SK-N-SH (cell line): Measurements from ENCODE around the gene SMIM10L2A.

ENCODE experiments used
- EP300 ChIP-seq, 2 experiments: IDR thresholded peaks; 2 replicates each; pipeline versions ENCODE4 v1.4.0 to v1.6.1; 2012; ENCODE audit warnings: borderline replicate concordance in 1 of 2, low read depth in 1 of 2, low read length in 1 of 2
- EZH2phosphoT487 ChIP-seq: fragments of 200-600 bp; sonication (generic); IDR thresholded peaks from 2 replicates; pipeline ENCODE4 v1.6.1; 2017; ENCODE audit warnings: low read depth, mixed run types, mild to moderate bottlenecking, antibody characterized with exemption, moderate library complexity, borderline replicate concordance
- GABPA ChIP-seq: IDR thresholded peaks from 2 replicates; pipeline ENCODE4 v1.4.0; 2012; ENCODE audit warnings: low read depth, mild to moderate bottlenecking
- GATA2 ChIP-seq: sonication (generic); formaldehyde crosslinking; IDR thresholded peaks from 2 replicates; pipeline ENCODE4 v1.5.0; 2020; ENCODE audit warnings: mild to moderate bottlenecking, missing genetic modification reagents
- POLR2AphosphoS5 ChIP-seq: IDR thresholded peaks from 2 replicates; pipeline ENCODE4 v1.6.1; 2012; ENCODE audit warnings: low read depth, low read length
- RAD21 ChIP-seq: IDR thresholded peaks from 2 replicates; pipeline ENCODE4 v1.6.1; 2012; ENCODE audit warnings: mild to moderate bottlenecking, low read length
- RFX5 ChIP-seq: IDR thresholded peaks from 2 replicates; pipeline ENCODE4 v1.6.1; 2012; ENCODE audit warnings: mild to moderate bottlenecking, improper control_type of control experiment, low read length
- RXRA ChIP-seq: IDR thresholded peaks from 2 replicates; pipeline ENCODE4 v1.4.0; 2012; ENCODE audit warnings: low read depth, mild to moderate bottlenecking, borderline replicate concordance
- TEAD4 ChIP-seq: IDR thresholded peaks from 2 replicates; pipeline ENCODE4 v1.4.0; 2012; ENCODE audit warnings: mild to moderate bottlenecking, borderline replicate concordance; ENCODE audit not compliant: insufficient read depth
- USF2 ChIP-seq: fragments of 150-350 bp; IDR thresholded peaks from 2 replicates; pipeline ENCODE4 v1.6.1; 2017; ENCODE audit warnings: antibody characterized with exemption, low read length, low read depth, borderline replicate concordance
- YY1 ChIP-seq: IDR thresholded peaks from 2 replicates; pipeline ENCODE4 v1.4.0; 2012; ENCODE audit warnings: low read depth, mild to moderate bottlenecking
- TF ChIP-seq, protein P1 (sequence below): IDR thresholded peaks from 2 replicates; pipeline ENCODE4 v1.6.1; 2012; ENCODE audit warnings: mild to moderate bottlenecking, low read depth, low read length, moderate library complexity
- TF ChIP-seq, protein P2 (sequence below): fragments of 200-600 bp; sonication (generic); IDR thresholded peaks from 2 replicates; pipeline ENCODE4 v1.6.1; 2017; ENCODE audit warnings: antibody characterized with exemption, mild to moderate bottlenecking, moderate library complexity
- TF ChIP-seq, protein P3 (sequence below): IDR thresholded peaks from 2 replicates; pipeline ENCODE4 v1.4.0; 2012; ENCODE audit warnings: low read depth

DNA sequence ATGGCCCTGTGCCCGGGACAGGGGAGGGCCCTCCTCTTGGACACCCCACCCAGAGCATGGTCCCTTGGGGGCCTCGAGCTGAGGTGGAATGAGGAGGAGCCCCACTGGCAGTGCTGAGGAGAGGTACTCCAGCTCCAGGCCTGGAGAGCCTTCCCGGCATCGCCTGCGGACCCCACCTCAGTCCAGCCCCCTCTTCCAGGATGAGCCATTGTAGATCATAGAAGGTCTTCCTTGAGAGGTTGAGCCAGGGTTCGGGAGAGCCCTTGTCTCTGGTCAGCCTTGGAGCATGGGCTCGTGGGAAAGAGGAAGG, 16.9 kb downstream of the SMIM10L2A start:
- TF ChIP-seq POLR2AphosphoS5 = no peak
- TF ChIP-seq USF2 = no peak
- TF ChIP-seq, protein P1, sequence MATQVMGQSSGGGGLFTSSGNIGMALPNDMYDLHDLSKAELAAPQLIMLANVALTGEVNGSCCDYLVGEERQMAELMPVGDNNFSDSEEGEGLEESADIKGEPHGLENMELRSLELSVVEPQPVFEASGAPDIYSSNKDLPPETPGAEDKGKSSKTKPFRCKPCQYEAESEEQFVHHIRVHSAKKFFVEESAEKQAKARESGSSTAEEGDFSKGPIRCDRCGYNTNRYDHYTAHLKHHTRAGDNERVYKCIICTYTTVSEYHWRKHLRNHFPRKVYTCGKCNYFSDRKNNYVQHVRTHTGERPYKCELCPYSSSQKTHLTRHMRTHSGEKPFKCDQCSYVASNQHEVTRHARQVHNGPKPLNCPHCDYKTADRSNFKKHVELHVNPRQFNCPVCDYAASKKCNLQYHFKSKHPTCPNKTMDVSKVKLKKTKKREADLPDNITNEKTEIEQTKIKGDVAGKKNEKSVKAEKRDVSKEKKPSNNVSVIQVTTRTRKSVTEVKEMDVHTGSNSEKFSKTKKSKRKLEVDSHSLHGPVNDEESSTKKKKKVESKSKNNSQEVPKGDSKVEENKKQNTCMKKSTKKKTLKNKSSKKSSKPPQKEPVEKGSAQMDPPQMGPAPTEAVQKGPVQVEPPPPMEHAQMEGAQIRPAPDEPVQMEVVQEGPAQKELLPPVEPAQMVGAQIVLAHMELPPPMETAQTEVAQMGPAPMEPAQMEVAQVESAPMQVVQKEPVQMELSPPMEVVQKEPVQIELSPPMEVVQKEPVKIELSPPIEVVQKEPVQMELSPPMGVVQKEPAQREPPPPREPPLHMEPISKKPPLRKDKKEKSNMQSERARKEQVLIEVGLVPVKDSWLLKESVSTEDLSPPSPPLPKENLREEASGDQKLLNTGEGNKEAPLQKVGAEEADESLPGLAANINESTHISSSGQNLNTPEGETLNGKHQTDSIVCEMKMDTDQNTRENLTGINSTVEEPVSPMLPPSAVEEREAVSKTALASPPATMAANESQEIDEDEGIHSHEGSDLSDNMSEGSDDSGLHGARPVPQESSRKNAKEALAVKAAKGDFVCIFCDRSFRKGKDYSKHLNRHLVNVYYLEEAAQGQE = no peak
- TF ChIP-seq, protein P2, sequence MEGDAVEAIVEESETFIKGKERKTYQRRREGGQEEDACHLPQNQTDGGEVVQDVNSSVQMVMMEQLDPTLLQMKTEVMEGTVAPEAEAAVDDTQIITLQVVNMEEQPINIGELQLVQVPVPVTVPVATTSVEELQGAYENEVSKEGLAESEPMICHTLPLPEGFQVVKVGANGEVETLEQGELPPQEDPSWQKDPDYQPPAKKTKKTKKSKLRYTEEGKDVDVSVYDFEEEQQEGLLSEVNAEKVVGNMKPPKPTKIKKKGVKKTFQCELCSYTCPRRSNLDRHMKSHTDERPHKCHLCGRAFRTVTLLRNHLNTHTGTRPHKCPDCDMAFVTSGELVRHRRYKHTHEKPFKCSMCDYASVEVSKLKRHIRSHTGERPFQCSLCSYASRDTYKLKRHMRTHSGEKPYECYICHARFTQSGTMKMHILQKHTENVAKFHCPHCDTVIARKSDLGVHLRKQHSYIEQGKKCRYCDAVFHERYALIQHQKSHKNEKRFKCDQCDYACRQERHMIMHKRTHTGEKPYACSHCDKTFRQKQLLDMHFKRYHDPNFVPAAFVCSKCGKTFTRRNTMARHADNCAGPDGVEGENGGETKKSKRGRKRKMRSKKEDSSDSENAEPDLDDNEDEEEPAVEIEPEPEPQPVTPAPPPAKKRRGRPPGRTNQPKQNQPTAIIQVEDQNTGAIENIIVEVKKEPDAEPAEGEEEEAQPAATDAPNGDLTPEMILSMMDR = no peak
- TF ChIP-seq TEAD4 = no peak
- TF ChIP-seq, protein P3, sequence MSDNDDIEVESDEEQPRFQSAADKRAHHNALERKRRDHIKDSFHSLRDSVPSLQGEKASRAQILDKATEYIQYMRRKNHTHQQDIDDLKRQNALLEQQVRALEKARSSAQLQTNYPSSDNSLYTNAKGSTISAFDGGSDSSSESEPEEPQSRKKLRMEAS = no peak
- TF ChIP-seq EP300 (IDR thresholded peaks at IDR 0.05; ENCODE audit: borderline replicate concordance in 1 of 2, low read depth in 1 of 2, low read length in 1 of 2) = no peak
- TF ChIP-seq YY1 = no peak
- no peak for TF ChIP-seq GABPA
- TF ChIP-seq RAD21 = no peak
- no peak for TF ChIP-seq RXRA
- no peak for TF ChIP-seq GATA2 (CRISPR knock-in tag)
- no peak for TF ChIP-seq EZH2phosphoT487
- no peak for TF ChIP-seq RFX5
